Progenitor cell of endocrine pancreas (in vitro differentiated cells): ENCODE results near the gene EIF4B. TPM values are rescaled to one million over a fixed set of nuclear protein-coding genes. Genes with fewer than 3 reads are reported as not detected.

Experiments
- DNase-seq: peaks from one replicate; pipeline ENCODE4 v3.0.0; 2021; ENCODE audit warnings: low spot score; ENCODE audit not compliant: unreplicated experiment
- H3K27ac Mint-ChIP-seq: 2 replicates; pipeline ENCODE4 v1.8.0; 2021; ENCODE audit warnings: mild to moderate bottlenecking, moderate library complexity, mixed read lengths
- H3K27me3 Mint-ChIP-seq: 2 replicates; pipeline ENCODE4 v1.8.0; 2021; ENCODE audit warnings: mixed read lengths
- H3K36me3 Mint-ChIP-seq: 2 replicates; pipeline ENCODE4 v1.8.0; 2022; ENCODE audit warnings: mixed read lengths; ENCODE audit not compliant: insufficient read depth
- H3K4me1 Mint-ChIP-seq: 2 replicates; pipeline ENCODE4 v1.8.0; 2021; ENCODE audit warnings: low read depth, mixed read lengths
- H3K4me3 Mint-ChIP-seq: 2 replicates; pipeline ENCODE4 v1.8.0; 2021; ENCODE audit warnings: low read depth, mild to moderate bottlenecking, moderate library complexity, mixed read lengths
- H3K9me3 Mint-ChIP-seq: 2 replicates; pipeline ENCODE4 v1.8.0; 2021; ENCODE audit warnings: low read depth, mixed read lengths
- total RNA-seq: library from RNA; stranded (reverse); gene quantifications from 2 replicates; pipeline ENCODE4 v1.2.1, GENCODE V29; 2021
- TF ChIP-seq, protein P1 (sequence below): fragments of 200-600 bp; sonication (generic); IDR thresholded peaks from one replicate; pipeline ENCODE4 v1.5.0; 2021; ENCODE audit warnings: antibody characterized with exemption, mild to moderate bottlenecking; ENCODE audit not compliant: unreplicated experiment

Gene EIF4B
- total RNA-seq, 1 donor from 2014 or later, result 447 TPM

DNA sequence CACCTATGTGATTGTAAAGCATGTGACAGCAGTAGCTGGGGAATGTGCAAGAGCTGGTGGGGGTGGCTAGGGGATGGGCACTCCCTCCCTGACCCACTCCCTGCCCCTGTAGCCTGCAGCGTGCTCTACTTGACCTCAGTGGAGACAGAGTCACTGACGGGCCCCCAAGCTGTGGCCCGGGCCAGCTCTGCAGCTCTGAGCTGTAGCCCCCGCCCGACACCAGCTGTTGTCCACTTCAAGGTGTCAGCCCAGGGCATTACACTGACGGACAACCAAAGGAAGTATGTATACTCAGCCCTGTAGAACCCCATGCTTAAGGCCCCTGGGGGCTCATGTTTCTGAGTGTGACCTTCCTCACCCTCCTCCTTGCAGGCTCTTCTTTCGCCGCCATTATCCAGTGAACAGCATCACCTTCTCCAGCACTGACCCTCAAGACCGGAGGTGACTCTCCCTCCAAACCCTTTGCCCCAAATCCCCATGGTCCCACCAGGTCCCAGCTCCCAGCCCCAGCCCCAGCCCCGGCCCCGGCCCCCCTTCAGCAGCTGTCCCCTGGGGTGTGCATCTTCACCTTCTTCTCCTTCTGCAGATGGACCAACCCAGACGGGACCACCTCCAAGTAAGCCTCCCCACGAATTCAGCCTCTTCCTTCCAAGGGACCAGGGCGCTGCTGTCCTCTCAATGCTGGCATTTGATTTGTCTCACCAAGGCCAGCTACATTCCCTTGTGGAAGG is 56.9 kb downstream of the EIF4B start:
- Mint-ChIP-seq H3K27ac (no peak overlapping the region), H3K4me1 (peaks cover 5% of the 10 kb centered on the region), H3K36me3 (peaks cover 10% of the 10 kb centered on the region), H3K9me3 (no peaks in the 10 kb centered on the region), H3K4me3 (no peak overlapping the region), H3K27me3 (no peaks in the 10 kb centered on the region)
- DNase-seq, result no peak
- TF ChIP-seq, protein P1, sequence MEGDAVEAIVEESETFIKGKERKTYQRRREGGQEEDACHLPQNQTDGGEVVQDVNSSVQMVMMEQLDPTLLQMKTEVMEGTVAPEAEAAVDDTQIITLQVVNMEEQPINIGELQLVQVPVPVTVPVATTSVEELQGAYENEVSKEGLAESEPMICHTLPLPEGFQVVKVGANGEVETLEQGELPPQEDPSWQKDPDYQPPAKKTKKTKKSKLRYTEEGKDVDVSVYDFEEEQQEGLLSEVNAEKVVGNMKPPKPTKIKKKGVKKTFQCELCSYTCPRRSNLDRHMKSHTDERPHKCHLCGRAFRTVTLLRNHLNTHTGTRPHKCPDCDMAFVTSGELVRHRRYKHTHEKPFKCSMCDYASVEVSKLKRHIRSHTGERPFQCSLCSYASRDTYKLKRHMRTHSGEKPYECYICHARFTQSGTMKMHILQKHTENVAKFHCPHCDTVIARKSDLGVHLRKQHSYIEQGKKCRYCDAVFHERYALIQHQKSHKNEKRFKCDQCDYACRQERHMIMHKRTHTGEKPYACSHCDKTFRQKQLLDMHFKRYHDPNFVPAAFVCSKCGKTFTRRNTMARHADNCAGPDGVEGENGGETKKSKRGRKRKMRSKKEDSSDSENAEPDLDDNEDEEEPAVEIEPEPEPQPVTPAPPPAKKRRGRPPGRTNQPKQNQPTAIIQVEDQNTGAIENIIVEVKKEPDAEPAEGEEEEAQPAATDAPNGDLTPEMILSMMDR, result no peak

DNA sequence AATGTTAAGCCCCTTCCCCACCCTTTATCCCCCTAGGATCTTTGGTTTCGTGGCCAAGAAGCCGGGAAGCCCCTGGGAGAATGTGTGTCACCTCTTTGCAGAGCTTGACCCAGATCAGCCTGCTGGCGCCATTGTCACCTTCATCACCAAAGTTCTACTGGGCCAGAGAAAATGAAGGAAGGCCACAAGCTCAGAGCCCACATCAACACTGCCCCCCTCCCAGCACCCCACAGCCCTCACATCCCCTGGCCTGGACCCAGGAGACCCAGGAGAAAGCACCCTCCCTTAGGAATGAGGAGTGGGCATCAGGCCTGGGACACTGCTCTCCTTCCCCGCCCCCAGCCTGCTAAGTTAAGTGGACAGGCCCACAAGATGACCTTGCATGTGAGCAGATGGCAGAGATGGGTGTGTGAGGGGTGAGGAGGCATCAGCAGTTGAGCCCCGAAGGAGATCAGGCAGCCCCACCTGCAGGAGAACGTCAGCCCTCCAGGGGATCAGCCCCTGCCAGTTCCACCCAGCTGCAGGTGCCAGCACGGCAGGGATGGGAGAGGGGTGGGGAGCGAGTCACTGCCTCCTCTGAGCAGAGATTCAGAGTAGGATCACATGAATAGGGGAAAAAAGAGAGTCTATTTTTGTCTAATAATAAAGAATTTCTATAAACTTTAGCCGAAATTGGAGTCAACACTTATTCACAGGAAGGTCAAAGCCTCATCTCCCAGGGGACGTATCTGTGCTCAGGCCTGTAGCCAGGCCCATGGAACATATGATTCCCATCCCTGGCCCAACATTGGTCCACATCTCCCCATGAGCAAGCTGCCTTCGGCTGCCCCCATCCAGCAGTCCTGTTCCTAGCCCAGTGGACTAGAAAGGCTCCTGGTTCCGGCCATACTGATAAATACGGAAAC is 57.7 kb downstream of the EIF4B start:
- TF ChIP-seq, protein P1, result no peak
- Mint-ChIP-seq H3K9me3 (no peaks in the 10 kb centered on the region), H3K4me1 (peaks cover 5% of the 10 kb centered on the region), H3K27me3 (no peaks in the 10 kb centered on the region), H3K4me3 (no peak overlapping the region), H3K27ac (no peak overlapping the region), H3K36me3 (peaks cover 10% of the 10 kb centered on the region)
- DNase-seq, result no peak

DNA sequence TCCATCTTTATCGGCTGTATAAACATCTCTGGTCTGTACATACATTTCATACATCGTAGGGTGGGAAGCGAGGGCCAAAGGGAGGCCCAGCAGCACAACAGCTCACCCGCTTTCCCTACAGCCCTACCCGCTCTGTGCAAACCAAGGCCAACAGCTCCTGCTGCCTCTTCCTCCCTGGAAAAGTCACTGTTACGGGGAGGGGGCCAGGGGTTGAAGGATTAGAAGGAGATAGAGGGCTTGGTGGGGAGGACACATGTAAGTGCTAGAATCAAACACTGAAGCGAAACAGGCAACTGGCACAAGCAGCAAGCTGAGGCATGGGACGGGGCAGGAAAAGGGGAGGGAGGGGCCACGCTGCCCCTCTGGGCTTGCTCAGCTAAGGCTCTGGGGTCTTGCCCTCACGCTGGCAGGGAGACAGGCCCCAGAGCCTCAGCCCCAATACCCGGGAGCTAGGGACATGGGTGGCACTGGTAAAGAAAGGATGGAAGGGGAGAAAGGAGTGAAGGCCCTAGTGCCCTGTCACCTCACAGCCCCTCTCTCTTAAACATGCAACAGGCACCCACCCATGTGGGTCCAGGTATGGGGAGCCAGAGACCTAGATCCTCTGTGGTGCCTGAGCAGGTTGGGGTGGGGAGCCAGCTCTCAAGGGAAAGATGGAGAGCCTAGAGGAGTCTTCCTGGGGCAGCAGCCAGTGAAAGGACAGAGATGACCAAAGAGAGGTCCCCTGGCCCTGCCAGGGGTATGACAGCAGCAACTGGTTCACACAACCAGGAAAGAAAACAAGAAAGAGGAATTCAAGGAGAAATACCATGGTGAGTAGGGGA is 58.6 kb downstream of the EIF4B start:
- no peak for DNase-seq
- Mint-ChIP-seq H3K4me1 (peaks cover 5% of the 10 kb centered on the region), H3K36me3 (peaks cover 11% of the 10 kb centered on the region), H3K27ac (no peak overlapping the region), H3K4me3 (no peak overlapping the region), H3K9me3 (no peaks in the 10 kb centered on the region), H3K27me3 (no peaks in the 10 kb centered on the region)
- TF ChIP-seq, protein P1, result no peak

DNA sequence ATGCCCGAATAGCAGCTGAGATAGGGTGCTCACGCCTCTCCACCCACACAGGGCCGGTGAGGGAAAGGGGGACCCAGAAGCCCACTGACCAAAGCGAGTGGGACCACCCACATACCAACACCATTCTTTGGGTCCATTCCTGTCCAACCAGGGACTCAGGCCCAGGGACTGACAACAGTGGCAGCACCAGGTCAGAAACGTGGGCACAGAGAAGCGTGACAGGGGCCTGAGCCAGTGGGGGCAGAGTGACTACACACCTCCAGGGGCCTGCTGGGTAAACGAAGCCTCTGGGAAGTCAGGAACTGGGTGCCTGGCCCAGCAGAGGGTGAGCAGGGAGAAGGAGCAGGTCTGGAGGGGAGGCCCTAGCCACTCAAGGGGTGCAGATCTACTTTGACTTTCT is 59.2 kb downstream of the EIF4B start:
- TF ChIP-seq, protein P1, result no peak
- Mint-ChIP-seq H3K36me3 (peaks cover 11% of the 10 kb centered on the region), H3K27ac (no peak overlapping the region), H3K9me3 (no peaks in the 10 kb centered on the region), H3K27me3 (no peaks in the 10 kb centered on the region), H3K4me3 (no peak overlapping the region), H3K4me1 (peaks cover 5% of the 10 kb centered on the region)
- DNase-seq, result no peak
